Measurements from ENCODE around the gene CNTN4.

Gene CNTN4

GRCh38 chr3:2423143-2423542 lies 324.5 kb downstream of the CNTN4 start:
- no peak for DNase-seq

GRCh38 chr3:2441558-2441957 lies 342.9 kb downstream of the CNTN4 start:
- DNase-seq, result no peak

GRCh38 chr3:2446146-2446545 lies 347.5 kb downstream of the CNTN4 start:
- DNase-seq, result no peak

- no peak for DNase-seq
These were observed 353.6 kb downstream of the CNTN4 start for GRCh38 chr3:2452249-2452648.

- no peak for DNase-seq
These were observed 356.2 kb downstream of the CNTN4 start for GRCh38 chr3:2454865-2455264.

GRCh38 chr3:2456788-2457187 lies 358.1 kb downstream of the CNTN4 start:
- DNase-seq, result no peak

GRCh38 chr3:2458816-2459215 lies 360.1 kb downstream of the CNTN4 start:
- no peak for DNase-seq

GRCh38 chr3:2465842-2466241 lies 367.2 kb downstream of the CNTN4 start:
- no peak for DNase-seq

GRCh38 chr3:2468816-2469215 lies 370.1 kb downstream of the CNTN4 start:
- no peak for DNase-seq

GRCh38 chr3:2476996-2477395 lies 378.3 kb downstream of the CNTN4 start:
- DNase-seq, result no peak

- DNase-seq, result no peak
These were observed 379.0 kb downstream of the CNTN4 start for GRCh38 chr3:2477620-2478019.

- DNase-seq, result no peak
These were observed 385.7 kb downstream of the CNTN4 start for GRCh38 chr3:2484162-2485026.

- DNase-seq, result no peak
These were observed 386.3 kb downstream of the CNTN4 start for GRCh38 chr3:2485027-2485375.

GRCh38 chr3:2495746-2496145 lies 397.1 kb downstream of the CNTN4 start:
- DNase-seq, result no peak

- DNase-seq, result no peak
These were observed 406.2 kb downstream of the CNTN4 start for GRCh38 chr3:2504912-2505311.

- DNase-seq, result no peak
These were observed 408.1 kb downstream of the CNTN4 start for GRCh38 chr3:2506776-2507175.

GRCh38 chr3:2510591-2511145 lies 412.0 kb downstream of the CNTN4 start:
- DNase-seq, result no peak

- DNase-seq, result no peak
These were observed 412.7 kb downstream of the CNTN4 start for GRCh38 chr3:2511356-2511755.

GRCh38 chr3:2512881-2513280 lies 414.2 kb downstream of the CNTN4 start:
- no peak for DNase-seq

GRCh38 chr3:2513986-2514385 lies 415.3 kb downstream of the CNTN4 start:
- no peak for DNase-seq

GRCh38 chr3:2516762-2517441 lies 418.2 kb downstream of the CNTN4 start:
- no peak for DNase-seq

GRCh38 chr3:2517500-2518172 lies 419.0 kb downstream of the CNTN4 start:
- DNase-seq, result no peak

- no peak for DNase-seq
These were observed 424.7 kb downstream of the CNTN4 start for GRCh38 chr3:2523281-2523836.

Measured in NCI-H446 (cell line).